HCT116 (cell line): Measurements from ENCODE around the gene PHACTR1. TPM values are rescaled to one million over a fixed set of nuclear protein-coding genes. Genes with fewer than 3 reads are reported as not detected.

Experiments used
- ATAC-seq: fragments of 200-7000 bp; cut with Tn5 transposase; 2 replicates; pipeline ENCODE4 v1.9.1; 2020; ENCODE audit warnings: mild to moderate bottlenecking, moderate library complexity
- BruUV-seq: library from RNA; stranded (reverse); fragments of 400-500 nt; replicated peaks from 2 replicates; lab custom pipeline; 2021; lab: Mats Ljungman, UMichigan
- CTCF ChIA-PET: fragments of 300-600 bp; sonication (Branson Sonifier 250); formaldehyde crosslinking; loops from one replicate; lab custom pipeline; 2021; ENCODE audit warnings: antibody characterized with exemption; lab: Charles Lee
- POLR2A ChIA-PET: fragments of 300-600, 350-600 bp; sonication (Branson Sonifier 250); formaldehyde crosslinking; loops from one replicate; lab custom pipeline; 2021; ENCODE audit warnings: antibody characterized with exemption; lab: Charles Lee
- RAD21 ChIA-PET, 2 experiments: fragments of 300-600 bp; sonication (Branson Sonifier 250); formaldehyde crosslinking; loops; one replicate each; lab custom pipeline; 2023; ENCODE audit warnings: low total read pairs in 2 of 2; ENCODE audit not compliant: uncharacterized antibody in 2 of 2, unreplicated experiment in 2 of 2, low non-redundant PET in 1 of 2; lab: Charles Lee
- DNase-seq: peaks from one replicate; pipeline ENCODE4 v3.0.0-alpha.2; 2010; ENCODE audit warnings: low read depth, low spot score
- H2AFZ ChIP-seq: fragments of 200-600 bp; shearing (Covaris generic), sonication (generic); 2 replicates; pipeline ENCODE4 v1.6.1; 2017; ENCODE audit warnings: low read depth, mixed run types, mixed read lengths, antibody characterized with exemption, low read length; ENCODE audit not compliant: poor library complexity, severe bottlenecking
- H3K27ac ChIP-seq: 2 replicates; pipeline ENCODE4 v1.5.1; 2012; ENCODE audit warnings: low read depth, low read length
- H3K27me3 ChIP-seq: fragments of 200-600 bp; sonication (generic); 2 replicates; pipeline ENCODE4 v1.6.1; 2016; ENCODE audit warnings: mixed run types, low read length, mixed read lengths; ENCODE audit not compliant: insufficient read depth
- H3K36me3 ChIP-seq, 2 experiments: fragments of 200-500 bp in 1 of 2; fragments of 200-600 bp in 1 of 2; sonication (Bioruptor generic) in 1 of 2; sonication (generic) in 1 of 2; 2 replicates each; pipeline versions ENCODE4 v1.5.1 to v1.6.1; 2014 to 2016; ENCODE audit warnings: low read length in 2 of 2, inconsistent platforms in 1 of 2, mixed read lengths in 1 of 2, mixed run types in 1 of 2; ENCODE audit not compliant: insufficient read depth in 2 of 2, control insufficient read depth in 1 of 2
- H3K4me1 ChIP-seq, 2 experiments: fragments of 200-600 bp in 1 of 2; sonication (generic) in 1 of 2; 2 replicates each; pipeline versions ENCODE4 v1.5.1 to v1.6.1; 2012 to 2017; ENCODE audit warnings: low read length in 2 of 2, inconsistent platforms in 1 of 2, mild to moderate bottlenecking in 1 of 2, mixed read lengths in 1 of 2, mixed run types in 1 of 2, moderate library complexity in 1 of 2; ENCODE audit not compliant: insufficient read depth in 2 of 2, control insufficient read depth in 1 of 2
- H3K4me2 ChIP-seq: fragments of 200-600 bp; sonication (generic); 2 replicates; pipeline ENCODE4 v1.6.1; 2017; ENCODE audit warnings: mixed run types, low read length, mixed read lengths
- H3K4me3 ChIP-seq, 2 experiments: fragments of 200-600 bp in 1 of 2; sonication (generic) in 1 of 2; replicated peaks in 1 of 2; 2 replicates each; pipeline ENCODE4 v1.5.1; 2011 to 2016; ENCODE audit warnings: low read length in 2 of 2, control low read depth in 1 of 2, low read depth in 1 of 2, mild to moderate bottlenecking in 1 of 2, mixed read lengths in 1 of 2, mixed run types in 1 of 2
- H3K79me2 ChIP-seq: fragments of 200-600 bp; sonication (generic); 2 replicates; pipeline ENCODE4 v1.6.1; 2017; ENCODE audit warnings: mild to moderate bottlenecking, mixed run types, low read length, moderate library complexity, mixed read lengths; ENCODE audit not compliant: insufficient read depth
- H3K9ac ChIP-seq: fragments of 200-600 bp; sonication (generic); 2 replicates; pipeline ENCODE4 v1.6.1; 2016; ENCODE audit warnings: low read length, mixed read lengths
- H3K9me2 ChIP-seq: fragments of 200-600 bp; sonication (generic), shearing (Covaris generic); 2 replicates; pipeline ENCODE4 v1.6.1; 2017; ENCODE audit warnings: mixed run types, mild to moderate bottlenecking, moderate library complexity; ENCODE audit not compliant: insufficient read depth
- H3K9me3 ChIP-seq, 2 experiments: fragments of 200-500 bp in 1 of 2; fragments of 200-600 bp in 1 of 2; sonication (Bioruptor generic) in 1 of 2; sonication (generic) in 1 of 2; 2 replicates each; pipeline ENCODE4 v1.6.1; 2014 to 2017; ENCODE audit warnings: low read length in 2 of 2, mixed read lengths in 2 of 2, inconsistent platforms in 1 of 2, low read depth in 1 of 2, mild to moderate bottlenecking in 1 of 2, mixed run types in 1 of 2, moderate library complexity in 1 of 2; ENCODE audit not compliant: control insufficient read depth in 1 of 2, insufficient read depth in 1 of 2
- H4K20me1 ChIP-seq: fragments of 200-600 bp; sonication (generic), shearing (Covaris generic); 2 replicates; pipeline ENCODE4 v1.6.1; 2017; ENCODE audit warnings: mixed run types, mild to moderate bottlenecking, moderate library complexity; ENCODE audit not compliant: insufficient read depth
- EZH2 ChIP-seq: fragments of 200-600 bp; sonication (generic); IDR thresholded peaks from 2 replicates; pipeline ENCODE4 v1.6.1; 2017; ENCODE audit warnings: antibody characterized with exemption, mixed run types
- EZH2phosphoT487 ChIP-seq: fragments of 200-600 bp; IDR thresholded peaks from 2 replicates; pipeline ENCODE4 v1.6.1; 2018; ENCODE audit warnings: antibody characterized with exemption, borderline replicate concordance
- POLR2A ChIP-seq: IDR thresholded peaks from 2 replicates; pipeline ENCODE4 v1.7.0; 2011; ENCODE audit warnings: borderline replicate concordance; ENCODE audit not compliant: insufficient read depth, insufficient read length; ENCODE audit errors: extremely low read depth
- RAD21 ChIP-seq: IDR thresholded peaks from 2 replicates; pipeline ENCODE4 v1.6.1; 2012; ENCODE audit warnings: low read depth, mild to moderate bottlenecking
- TCF7L2 ChIP-seq: IDR thresholded peaks from 2 replicates; pipeline ENCODE4 v1.7.0; 2011; ENCODE audit warnings: borderline replicate concordance, inconsistent platforms; ENCODE audit not compliant: insufficient read depth, insufficient read length; ENCODE audit errors: extremely low read depth
- intact Hi-C: fragments of 100-400 bp; cut with micrococcal nuclease; formaldehyde crosslinking; loops from 2 replicates; pipeline ENCODE4 v1.10.0; 2022
- total RNA-seq: library from RNA; stranded (reverse); gene quantifications from one replicate; pipeline ENCODE4 v1.2.1, GENCODE V29; 2021; ENCODE audit not compliant: unreplicated experiment
- TF ChIP-seq, protein P1 (sequence below): IDR thresholded peaks from 2 replicates; pipeline ENCODE4 v1.6.1; 2011; ENCODE audit warnings: mild to moderate bottlenecking, low read length, moderate library complexity; ENCODE audit not compliant: insufficient replicate concordance; ENCODE audit errors: extremely low read depth
- TF ChIP-seq, protein P2 (sequence below), 3 experiments: fragments of 200-600 bp in 1 of 3; sonication (generic) in 1 of 3; IDR thresholded peaks in 2 of 3; conservative IDR thresholded peaks in 1 of 3; 2 replicates each; pipeline ENCODE4 v1.5.1; 2012 to 2017; ENCODE audit warnings: low read depth in 2 of 3, low read length in 2 of 3, antibody characterized with exemption in 1 of 3, borderline replicate concordance in 1 of 3, control low read depth in 1 of 3, mild to moderate bottlenecking in 1 of 3, mixed read lengths in 1 of 3, mixed run types in 1 of 3, moderate library complexity in 1 of 3; ENCODE audit not compliant: insufficient read depth in 1 of 3

Gene PHACTR1
- total RNA-seq, 1 experiment from 2014 or later = 0.17 TPM

DNA sequence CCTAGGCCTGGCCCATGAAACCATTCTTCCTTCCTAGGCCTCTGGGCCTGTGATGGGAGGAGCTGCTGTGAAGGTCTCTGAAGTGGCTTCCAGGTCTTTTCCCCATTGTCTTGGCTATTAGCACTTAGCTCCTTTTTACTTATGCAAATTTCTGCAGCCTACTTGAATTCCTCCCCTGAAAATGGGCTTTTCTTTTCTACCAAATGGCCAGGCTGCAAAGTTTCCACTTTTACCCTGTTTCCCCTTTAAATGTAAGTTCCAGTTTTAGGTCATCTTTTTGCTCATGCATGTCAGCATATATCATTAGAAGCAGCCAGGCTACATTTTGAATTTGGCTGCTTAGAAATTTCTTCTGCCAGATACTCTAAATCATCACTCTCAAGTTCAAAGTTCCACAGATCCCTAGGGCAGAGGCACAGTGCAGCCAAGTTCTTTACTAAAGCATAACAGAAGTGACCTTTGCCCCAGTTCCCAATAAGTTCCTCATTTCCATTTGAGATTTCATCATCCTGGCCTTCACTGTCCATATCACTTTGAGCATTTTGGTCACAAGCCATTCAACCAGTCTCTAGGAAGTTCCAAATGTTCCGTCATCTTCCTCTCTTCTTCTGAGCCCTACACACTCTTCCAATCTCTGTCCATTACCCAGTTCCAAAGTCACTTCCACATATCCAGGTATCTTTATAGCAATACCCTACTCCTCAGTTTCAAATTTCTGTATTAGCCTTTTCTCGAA lies 539.9 kb downstream of the PHACTR1 start:
- Histone ChIP-seq H3K9ac (no peak overlapping the region), H3K9me2 (no peaks in the 10 kb centered on the region), H3K79me2 (no peaks in the 10 kb centered on the region), H4K20me1 (no peaks in the 10 kb centered on the region), H3K27ac (no peak overlapping the region), H2AFZ (no peak overlapping the region), H3K27me3 (no peaks in the 10 kb centered on the region), H3K4me3 (no peak overlapping the region), H3K4me1 (no peaks in the 10 kb centered on the region), H3K9me3 (no peaks in the 10 kb centered on the region), H3K36me3 (no peaks in the 10 kb centered on the region), H3K4me2 (no peak overlapping the region)
- TF ChIP-seq POLR2A = no peak
- TF ChIP-seq, protein P1, sequence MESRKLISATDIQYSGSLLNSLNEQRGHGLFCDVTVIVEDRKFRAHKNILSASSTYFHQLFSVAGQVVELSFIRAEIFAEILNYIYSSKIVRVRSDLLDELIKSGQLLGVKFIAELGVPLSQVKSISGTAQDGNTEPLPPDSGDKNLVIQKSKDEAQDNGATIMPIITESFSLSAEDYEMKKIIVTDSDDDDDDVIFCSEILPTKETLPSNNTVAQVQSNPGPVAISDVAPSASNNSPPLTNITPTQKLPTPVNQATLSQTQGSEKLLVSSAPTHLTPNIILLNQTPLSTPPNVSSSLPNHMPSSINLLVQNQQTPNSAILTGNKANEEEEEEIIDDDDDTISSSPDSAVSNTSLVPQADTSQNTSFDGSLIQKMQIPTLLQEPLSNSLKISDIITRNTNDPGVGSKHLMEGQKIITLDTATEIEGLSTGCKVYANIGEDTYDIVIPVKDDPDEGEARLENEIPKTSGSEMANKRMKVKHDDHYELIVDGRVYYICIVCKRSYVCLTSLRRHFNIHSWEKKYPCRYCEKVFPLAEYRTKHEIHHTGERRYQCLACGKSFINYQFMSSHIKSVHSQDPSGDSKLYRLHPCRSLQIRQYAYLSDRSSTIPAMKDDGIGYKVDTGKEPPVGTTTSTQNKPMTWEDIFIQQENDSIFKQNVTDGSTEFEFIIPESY = no peak
- no peak for TF ChIP-seq RAD21
- TF ChIP-seq, protein P2, sequence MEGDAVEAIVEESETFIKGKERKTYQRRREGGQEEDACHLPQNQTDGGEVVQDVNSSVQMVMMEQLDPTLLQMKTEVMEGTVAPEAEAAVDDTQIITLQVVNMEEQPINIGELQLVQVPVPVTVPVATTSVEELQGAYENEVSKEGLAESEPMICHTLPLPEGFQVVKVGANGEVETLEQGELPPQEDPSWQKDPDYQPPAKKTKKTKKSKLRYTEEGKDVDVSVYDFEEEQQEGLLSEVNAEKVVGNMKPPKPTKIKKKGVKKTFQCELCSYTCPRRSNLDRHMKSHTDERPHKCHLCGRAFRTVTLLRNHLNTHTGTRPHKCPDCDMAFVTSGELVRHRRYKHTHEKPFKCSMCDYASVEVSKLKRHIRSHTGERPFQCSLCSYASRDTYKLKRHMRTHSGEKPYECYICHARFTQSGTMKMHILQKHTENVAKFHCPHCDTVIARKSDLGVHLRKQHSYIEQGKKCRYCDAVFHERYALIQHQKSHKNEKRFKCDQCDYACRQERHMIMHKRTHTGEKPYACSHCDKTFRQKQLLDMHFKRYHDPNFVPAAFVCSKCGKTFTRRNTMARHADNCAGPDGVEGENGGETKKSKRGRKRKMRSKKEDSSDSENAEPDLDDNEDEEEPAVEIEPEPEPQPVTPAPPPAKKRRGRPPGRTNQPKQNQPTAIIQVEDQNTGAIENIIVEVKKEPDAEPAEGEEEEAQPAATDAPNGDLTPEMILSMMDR (IDR thresholded peaks at IDR 0.05 in 2 of 3, conservative IDR thresholded peaks at IDR 0.05 in 1 of 3; ENCODE audit: borderline replicate concordance in 1 of 3, insufficient read depth in 1 of 3, low read depth in 2 of 3, low read length in 2 of 3) = no peak
- TF ChIP-seq EZH2phosphoT487 = no peak
- no peak for TF ChIP-seq TCF7L2
- no peak for TF ChIP-seq EZH2
- ChIA-PET RAD21 (no interaction called here), POLR2A (no interaction called here), CTCF (no interaction called here)
- ATAC-seq (no peak), DNase-seq (no peak)
- no TSS peak for BruUV-seq
- intact Hi-C loops = no loop called here
